ENCODE results near the gene RRP36.

Gene RRP36

DNA sequence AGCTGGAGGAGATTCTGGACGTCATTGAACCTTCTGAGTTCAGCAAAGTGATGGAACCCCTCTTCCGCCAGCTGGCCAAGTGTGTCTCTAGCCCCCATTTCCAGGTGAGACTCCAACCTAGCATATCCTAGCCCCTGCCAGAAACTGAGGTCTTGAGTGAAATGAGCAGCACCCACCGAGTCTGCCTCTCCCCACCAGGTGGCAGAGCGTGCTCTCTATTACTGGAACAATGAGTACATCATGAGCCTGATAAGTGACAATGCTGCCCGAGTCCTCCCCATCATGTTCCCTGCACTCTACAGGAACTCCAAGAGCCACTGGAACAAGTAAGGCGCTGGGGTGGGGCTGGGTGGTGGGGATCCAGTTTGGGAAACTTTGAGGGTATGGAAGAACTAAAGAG lies 12.3 kb upstream of the RRP36 start:
- DNase-seq: peak; percentile 57 to 74

DNA sequence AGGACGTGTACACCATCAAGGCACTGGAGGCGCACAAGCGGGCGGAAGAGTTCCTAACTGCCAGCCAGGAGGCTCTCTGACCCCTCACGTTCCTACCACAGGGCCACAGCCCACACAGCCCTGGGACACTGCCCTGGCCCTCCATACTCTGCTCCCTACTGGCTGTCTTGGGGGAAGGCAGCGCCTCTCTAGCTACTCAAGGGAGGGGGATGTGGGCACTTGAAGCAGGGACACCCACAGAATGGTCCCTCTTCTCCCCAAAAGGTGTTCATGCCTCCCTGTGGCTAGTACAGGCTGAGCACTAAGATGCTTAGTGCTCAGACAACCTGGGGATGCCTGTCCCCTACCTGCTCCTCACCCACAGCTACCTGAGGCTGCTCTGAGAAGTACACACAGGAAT lies 10.2 kb upstream of the RRP36 start:
- DNase-seq: no peak

DNA sequence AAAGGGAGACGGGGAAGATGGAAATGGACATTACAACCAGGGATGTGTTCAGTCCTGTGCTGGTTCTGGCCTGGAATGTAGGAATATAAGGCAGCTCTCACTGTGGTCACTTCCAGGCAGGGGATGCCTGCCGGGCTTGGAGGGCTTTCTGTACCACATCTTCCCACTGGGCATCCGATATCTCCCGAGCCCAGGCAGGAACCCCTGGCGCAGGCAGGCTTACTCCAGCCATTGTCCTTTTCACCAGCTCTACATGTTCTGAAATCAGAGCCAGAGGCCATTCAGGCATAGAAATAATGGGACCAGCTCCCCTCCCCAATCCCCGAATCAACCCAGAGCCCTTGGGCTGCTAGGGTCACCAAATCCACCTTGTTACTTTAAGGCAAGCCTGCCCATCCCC lies 9.1 kb upstream of the RRP36 start:
- no peak for DNase-seq

- peak; percentile 43 to 61 for DNase-seq
These were observed 8.2 kb upstream of the RRP36 start for GRCh38 chr6:43013097-43013842.

DNA sequence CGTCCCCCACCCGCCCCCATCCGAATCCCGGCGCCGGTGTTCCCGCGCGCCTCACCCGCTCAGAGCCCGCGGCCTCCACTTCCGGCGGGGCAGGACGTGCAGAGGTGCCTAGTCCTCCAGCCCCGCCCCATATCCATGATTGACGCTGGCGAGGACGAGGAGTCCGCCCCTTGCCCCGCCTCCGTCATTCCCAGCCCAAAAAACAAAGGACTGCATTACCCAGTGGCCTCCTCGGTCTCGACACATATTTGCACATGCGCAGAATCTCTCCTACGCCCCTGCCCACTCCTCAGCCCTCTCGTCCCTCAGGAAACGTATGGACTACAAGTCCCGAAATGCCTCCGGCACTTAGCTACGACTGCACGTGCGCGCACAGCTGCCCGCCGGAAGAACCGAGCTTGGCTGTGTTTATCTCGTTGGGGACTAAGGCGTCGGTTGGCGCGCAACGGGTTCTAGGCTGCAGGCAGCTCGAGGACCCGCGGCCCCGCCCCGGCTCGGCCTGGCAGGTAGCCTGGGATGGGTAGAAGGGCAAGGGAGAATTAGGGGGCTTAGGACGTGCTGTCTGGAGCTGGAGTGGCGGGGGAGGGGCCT lies 7.5 kb upstream of the RRP36 start, which contains the start of the genes KLHDC3 and MEA1:
KLHDC3 (plus strand) TSS at position 407 of the 591 bp plus-strand sequence. CDS start 2,944 bp downstream, outside the sequence.
MEA1 (minus strand) TSS at position 104 of the 591 bp plus-strand sequence. CDS start 133 bp downstream, outside the sequence.
- DNase-seq: peak; percentile 100

DNA sequence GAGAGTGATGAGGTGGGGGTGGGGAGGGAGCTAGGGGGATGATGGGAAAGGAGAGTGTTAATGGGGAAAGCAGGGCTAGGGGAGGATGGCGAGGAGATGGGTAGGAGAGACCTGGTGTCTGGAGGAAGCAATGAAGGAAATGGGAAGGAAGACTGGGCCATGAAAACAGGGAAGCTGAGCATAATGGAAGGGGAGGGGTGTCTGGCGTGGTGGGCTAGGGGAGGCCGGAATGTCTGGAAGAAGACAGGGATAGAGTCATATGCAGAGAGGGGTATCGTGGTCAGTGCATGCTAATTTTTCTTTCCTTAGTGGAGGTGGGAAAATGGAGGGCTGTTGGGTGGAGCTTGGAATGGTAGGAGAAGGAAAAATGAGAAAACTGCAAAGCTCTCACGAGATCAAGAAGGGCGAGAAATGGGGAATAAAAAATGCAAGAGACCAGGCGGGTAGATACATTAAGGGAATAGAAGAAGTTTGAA lies 7.0 kb upstream of the RRP36 start:
- DNase-seq: no peak

GRCh38 chr6:43016176-43016942 lies 5.1 kb upstream of the RRP36 start:
- DNase-seq: no peak

DNA sequence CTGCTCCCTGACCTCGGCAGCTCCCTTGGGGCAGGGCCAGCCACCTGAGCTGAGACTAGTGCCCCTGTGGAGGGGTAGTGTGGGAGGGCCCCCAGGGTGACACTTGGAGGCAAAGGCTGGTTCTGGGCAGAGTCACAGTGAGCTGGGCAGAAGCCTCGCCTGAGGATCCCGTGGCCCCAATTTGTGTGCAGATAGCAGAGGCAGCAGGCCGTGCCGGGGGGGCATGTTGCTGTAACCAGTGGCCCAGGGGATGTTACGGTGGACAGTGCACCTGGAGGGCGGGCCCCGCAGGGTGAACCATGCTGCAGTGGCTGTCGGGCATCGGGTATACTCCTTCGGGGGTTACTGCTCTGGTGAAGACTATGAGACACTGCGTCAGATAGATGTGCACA lies 4.5 kb upstream of the RRP36 start:
- DNase-seq: no peak

GRCh38 chr6:43019152-43019551 lies 2.3 kb upstream of the RRP36 start:
- DNase-seq: no peak

DNA sequence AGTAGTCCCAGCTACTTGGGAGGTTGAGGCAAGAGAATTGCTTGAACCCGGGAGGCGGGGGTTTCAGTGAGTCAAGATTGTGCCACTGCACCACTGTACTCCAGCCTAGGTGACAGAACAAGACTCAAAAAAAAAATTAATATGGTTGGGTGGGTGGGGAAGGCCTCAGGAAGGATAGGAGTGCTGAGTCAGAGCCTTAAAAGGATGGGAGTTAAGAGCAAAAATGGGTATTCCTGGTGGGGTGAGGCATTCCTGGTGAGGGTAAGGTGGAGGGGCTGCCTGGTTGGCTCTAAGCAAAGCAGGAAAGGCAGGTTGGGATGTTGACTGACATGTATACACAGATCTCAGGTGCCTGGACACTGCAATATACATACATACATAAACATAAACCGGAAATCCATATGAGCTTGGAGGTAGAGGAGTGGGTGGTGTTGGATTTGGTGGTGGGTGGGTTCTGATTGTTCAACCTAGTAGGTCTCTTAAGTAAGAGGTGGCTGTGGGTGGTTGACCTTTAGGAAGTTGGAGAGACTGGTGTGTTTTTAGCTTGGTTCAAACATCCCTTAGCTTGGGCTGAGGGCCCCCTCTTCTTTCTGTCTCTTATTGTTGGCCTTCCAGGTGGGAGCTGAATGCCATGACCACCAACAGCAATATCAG lies 1.2 kb upstream of the RRP36 start:
- DNase-seq: no peak

DNA sequence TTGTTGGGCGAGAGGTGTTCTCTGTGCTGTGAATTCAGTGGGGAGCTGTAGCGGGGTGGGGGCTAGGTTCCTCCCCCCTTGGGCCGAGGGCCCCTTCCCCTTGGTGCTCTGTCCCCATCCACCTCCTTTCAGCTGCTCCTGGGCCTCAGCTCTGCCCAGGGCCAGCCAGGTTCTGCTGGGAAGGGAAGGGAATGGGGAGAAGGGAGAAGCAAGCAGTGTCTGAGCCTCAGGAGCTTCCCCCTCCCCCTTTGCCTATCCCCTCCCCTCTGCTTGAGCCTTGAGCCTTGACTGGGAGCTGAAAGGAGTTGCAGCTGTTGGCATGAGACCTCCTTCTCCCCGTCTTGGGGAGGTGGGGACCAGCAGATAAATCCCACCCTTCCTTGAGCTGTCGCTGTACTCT lies 576 bp upstream of the RRP36 start:
- no peak for DNase-seq

DNA sequence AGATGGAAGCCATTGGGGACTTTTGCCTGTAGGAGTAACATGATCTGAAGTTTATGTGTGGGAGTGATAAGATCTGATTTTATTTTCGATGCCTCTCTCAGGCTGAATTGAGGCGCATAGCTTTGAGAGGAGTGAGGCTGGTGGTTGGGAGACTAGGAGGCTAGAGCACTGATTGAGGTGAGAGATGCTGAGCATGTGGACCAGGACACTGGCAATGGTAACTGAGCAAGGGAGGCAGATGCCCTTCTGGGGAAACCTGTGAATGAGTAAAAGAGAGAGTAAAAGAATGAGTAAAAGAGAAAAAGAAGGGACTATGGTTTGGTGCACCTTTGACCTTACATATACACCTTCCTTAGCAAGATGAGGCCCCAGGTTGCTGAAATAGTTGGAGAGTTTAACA lies 3.0 kb downstream of the RRP36 start:
- no peak for DNase-seq

- no peak for DNase-seq
These were observed 4.9 kb downstream of the RRP36 start for GRCh38 chr6:43026365-43026764.

DNA sequence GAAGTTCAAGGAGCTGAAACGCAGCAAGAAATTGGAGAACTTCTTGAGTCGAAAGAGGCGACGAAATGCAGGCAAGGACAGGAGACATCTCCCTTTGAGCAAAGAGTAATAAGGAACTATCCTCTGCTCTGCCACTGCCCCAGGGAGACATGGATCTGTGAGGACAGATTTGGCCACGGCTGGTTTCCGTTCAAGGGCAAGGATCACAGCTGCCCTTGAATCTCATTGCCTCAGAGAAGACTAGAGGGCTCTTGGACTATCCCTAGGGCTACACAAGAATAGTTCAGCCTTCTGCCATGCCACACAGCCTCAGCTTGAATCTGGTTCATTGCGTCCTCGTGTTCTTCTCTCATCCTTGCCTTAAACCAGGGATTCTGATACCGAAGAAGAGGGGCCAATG lies 7.7 kb downstream of the RRP36 start:
- no peak for DNase-seq

DNA sequence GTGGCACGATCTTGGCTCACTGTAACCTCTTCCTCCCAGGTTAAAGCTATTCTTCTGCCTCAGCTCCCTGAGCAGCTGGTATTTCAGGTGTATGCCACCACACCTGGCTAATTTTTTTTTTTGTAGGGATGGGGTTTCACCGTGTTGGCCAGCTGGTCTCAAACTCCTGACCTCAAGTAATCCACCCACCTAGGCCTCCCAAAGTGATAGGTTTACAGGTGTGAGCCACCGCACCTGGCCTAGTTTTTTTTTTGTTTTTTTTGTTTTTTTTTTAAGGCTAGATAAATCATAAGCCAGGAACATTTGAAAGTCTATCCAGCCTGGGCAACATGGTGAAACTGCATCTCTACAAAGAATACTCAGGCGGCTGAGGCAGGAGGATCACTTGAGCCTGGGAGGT lies 10.9 kb downstream of the RRP36 start:
- no peak for DNase-seq

- no peak for DNase-seq
These were observed 12.2 kb downstream of the RRP36 start for GRCh38 chr6:43033496-43034189.

GRCh38 chr6:43034190-43034525 lies 12.7 kb downstream of the RRP36 start:
- DNase-seq: no peak

GRCh38 chr6:43035495-43036194 lies 14.2 kb downstream of the RRP36 start:
- DNase-seq: no peak

DNA sequence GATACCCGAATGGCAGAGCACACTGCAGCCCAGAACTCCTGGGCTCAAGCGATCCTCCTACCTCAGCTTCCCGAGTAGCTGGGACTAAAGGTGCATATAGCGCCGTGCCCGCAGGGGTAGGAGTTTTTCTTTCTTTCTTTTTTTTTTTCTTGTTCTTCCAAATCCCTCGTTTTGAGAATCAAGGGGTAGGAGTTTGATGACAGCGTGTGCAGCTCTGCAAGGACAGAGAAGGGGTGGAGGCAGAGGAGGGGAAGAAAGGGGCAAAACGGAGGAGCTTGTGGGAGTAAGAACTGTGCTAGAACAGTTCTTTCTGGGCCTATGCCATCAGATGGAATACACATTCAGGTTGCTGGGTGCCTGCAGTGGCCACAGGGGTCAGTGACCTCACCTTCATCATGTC lies 15.3 kb downstream of the RRP36 start:
- DNase-seq: no peak

DNA sequence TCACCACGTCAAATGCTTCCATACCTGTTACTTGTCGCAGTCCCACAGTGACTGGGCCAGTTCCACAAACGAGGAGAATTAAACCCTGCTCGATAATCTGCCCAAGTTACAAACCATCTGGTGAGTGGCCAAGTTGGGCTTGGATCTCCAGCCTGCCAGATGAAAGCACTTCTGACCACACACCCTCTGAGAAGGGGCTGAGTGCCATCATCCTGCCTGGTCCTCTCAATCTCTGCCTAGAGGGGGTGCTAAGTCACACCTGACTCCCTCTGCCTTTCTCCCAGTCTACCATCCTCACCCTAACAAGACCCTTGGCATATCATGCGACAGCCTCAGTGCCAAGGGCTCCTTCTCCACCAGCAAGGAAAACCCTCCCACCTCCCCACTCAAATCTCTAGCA lies 15.8 kb downstream of the RRP36 start:
- no peak for DNase-seq

DNA sequence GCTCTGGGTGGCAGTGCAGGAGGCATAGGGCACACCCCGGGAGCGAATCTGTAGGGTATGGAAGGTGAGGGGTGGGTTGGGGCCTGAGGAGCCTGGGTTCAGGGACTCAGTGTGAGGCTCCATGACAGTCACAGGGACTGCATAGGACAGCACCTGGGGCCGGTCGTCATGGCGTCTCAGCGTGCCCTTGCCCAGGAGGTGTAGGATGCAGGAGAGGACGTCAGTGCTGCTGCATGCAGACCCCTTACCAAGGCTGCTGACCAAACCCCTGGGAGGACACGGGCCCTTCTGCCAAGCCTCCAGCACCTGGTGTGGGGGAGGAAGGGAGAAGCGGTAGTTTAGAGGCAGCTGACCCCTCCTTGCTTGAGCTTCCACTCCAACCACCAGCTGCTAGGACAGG lies 16.3 kb downstream of the RRP36 start:
- no peak for DNase-seq

DNA sequence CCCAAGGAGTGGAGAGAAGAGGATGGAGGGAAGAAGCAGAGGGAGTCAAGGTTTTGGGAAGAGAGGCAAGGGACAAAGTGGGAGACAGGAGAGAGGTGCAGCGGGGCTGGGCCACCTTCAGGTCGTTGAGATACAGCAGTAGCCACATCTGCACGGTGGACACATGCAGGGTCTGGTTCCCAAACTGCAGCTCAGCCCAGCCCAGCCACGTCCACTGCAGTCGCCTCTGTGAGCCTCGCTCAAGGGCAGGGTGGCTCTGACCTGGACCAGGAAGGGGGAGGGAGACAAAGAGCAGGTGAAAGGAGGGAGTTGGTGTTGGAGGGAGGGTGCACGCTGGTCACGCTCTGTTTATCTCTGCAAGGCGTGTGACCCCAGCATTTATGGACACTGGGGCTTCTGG lies 17.3 kb downstream of the RRP36 start:
- no peak for DNase-seq

Measured in AML-193 (cell line).